PC-9 (cell line): ENCODE data around the gene CRACR2A. TPM values are rescaled to one million over a fixed set of nuclear protein-coding genes. Genes with fewer than 3 reads are reported as not detected.

Experiments used
- BruUV-seq: library from RNA; stranded (reverse); fragments of 400-500 nt; replicated peaks from 2 replicates; lab custom pipeline; 2021; lab: Mats Ljungman, UMichigan
- CTCF ChIA-PET: fragments of 300-600 bp; sonication (Branson Sonifier 250); formaldehyde crosslinking; loops from one replicate; lab custom pipeline; 2022; ENCODE audit warnings: antibody characterized with exemption; lab: Charles Lee
- POLR2A ChIA-PET: fragments of 300-600 bp; sonication (Branson Sonifier 250); formaldehyde crosslinking; loops from one replicate; lab custom pipeline; 2022; ENCODE audit warnings: antibody characterized with exemption; ENCODE audit not compliant: unreplicated experiment; lab: Charles Lee
- DNase-seq, 2 experiments: peaks; one replicate each; pipeline versions ENCODE4 v3.0.0 to v3.0.0-alpha.2; 2015 to 2022; ENCODE audit warnings: mixed read lengths in 1 of 2
- H2AFZ ChIP-seq: fragments of 200-600 bp; sonication (generic); 2 replicates; pipeline ENCODE4 v1.8.1; 2017; ENCODE audit warnings: antibody characterized with exemption
- H3F3A ChIP-seq: fragments of 200-600 bp; sonication (generic); 2 replicates; pipeline ENCODE4 v1.8.1; 2017; ENCODE audit warnings: antibody characterized with exemption, mild to moderate bottlenecking, low read depth; ENCODE audit not compliant: insufficient read depth
- H3K27ac ChIP-seq: fragments of 200-600 bp; sonication (generic); 2 replicates; pipeline ENCODE4 v1.6.1; 2016; ENCODE audit warnings: mixed run types
- H3K27me3 ChIP-seq: fragments of 200-600 bp; sonication (generic); 2 replicates; pipeline ENCODE4 v1.6.1; 2016; ENCODE audit warnings: low read depth, mixed run types; ENCODE audit not compliant: insufficient read depth
- H3K36me3 ChIP-seq: fragments of 200-600 bp; sonication (generic); 2 replicates; pipeline ENCODE4 v1.6.1; 2016; ENCODE audit warnings: low read depth, mixed run types
- H3K4me1 ChIP-seq: fragments of 200-600 bp; sonication (generic); replicated peaks from 2 replicates; pipeline ENCODE4 v1.6.1; 2016; ENCODE audit warnings: mixed run types; ENCODE audit not compliant: insufficient read depth
- H3K4me2 ChIP-seq: fragments of 200-600 bp; sonication (generic); 2 replicates; pipeline ENCODE4 v1.6.1; 2017; ENCODE audit warnings: mixed run types
- H3K4me3 ChIP-seq: fragments of 200-600 bp; sonication (generic); 2 replicates; pipeline ENCODE4 v1.6.1; 2016; ENCODE audit warnings: mixed run types
- H3K79me2 ChIP-seq: fragments of 200-600 bp; sonication (generic); 2 replicates; pipeline ENCODE4 v1.6.1; 2017; ENCODE audit warnings: low read depth, mixed run types
- H3K9me2 ChIP-seq: fragments of 200-600 bp; sonication (generic); 2 replicates; pipeline ENCODE4 v1.8.1; 2017; ENCODE audit warnings: mild to moderate bottlenecking; ENCODE audit not compliant: insufficient read depth
- H3K9me3 ChIP-seq: fragments of 200-600 bp; sonication (generic); 2 replicates; pipeline ENCODE4 v1.8.1; 2016; ENCODE audit warnings: low read depth; ENCODE audit not compliant: insufficient read depth
- H4K20me1 ChIP-seq: fragments of 200-600 bp; sonication (generic); 2 replicates; pipeline ENCODE4 v1.8.1; 2017; ENCODE audit not compliant: insufficient read depth
- CTCF ChIP-seq: fragments of 200-600 bp; sonication (generic); conservative IDR thresholded peaks from 2 replicates; pipeline ENCODE4 v1.6.1; 2017; ENCODE audit warnings: mixed run types, antibody characterized with exemption, mild to moderate bottlenecking, moderate library complexity
- EZH2 ChIP-seq: fragments of 200-600 bp; sonication (generic); IDR thresholded peaks from 2 replicates; pipeline ENCODE4 v1.8.0; 2017; ENCODE audit warnings: antibody characterized with exemption, low read depth
- intact Hi-C: fragments of 100-400 bp; cut with micrococcal nuclease; formaldehyde crosslinking; loops from one replicate; pipeline ENCODE4 v1.10.0; 2022; ENCODE audit not compliant: unreplicated experiment
- total RNA-seq: library from RNA; stranded (reverse); gene quantifications from 2 replicates; pipeline ENCODE4 v1.2.3, GENCODE V29; 2021

CRACR2A gene
- total RNA-seq, 1 experiment from 2014 or later, result not detected

GRCh38 chr12:3720772-3721171, 32.1 kb downstream of the CRACR2A start:
- no peak overlapping the region for H3K4me2 ChIP-seq
- H3K36me3 ChIP-seq, result no peaks in the 10 kb centered on the region
- H3K4me3 ChIP-seq, result no peak overlapping the region
- H3K79me2 ChIP-seq, result no peaks in the 10 kb centered on the region
- H3K27me3 ChIP-seq, result peaks cover 60% of the 10 kb centered on the region
- TF ChIP-seq EZH2 (no peak), CTCF (no peak)
- DNase-seq, result no peak
- no TSS peak for BruUV-seq
- no peaks in the 10 kb centered on the region for H3F3A ChIP-seq
- H4K20me1 ChIP-seq, result no peaks in the 10 kb centered on the region
- ChIA-PET POLR2A (no interaction called here), CTCF (no interaction called here)
- no peaks in the 10 kb centered on the region for H3K9me2 ChIP-seq
- H2AFZ ChIP-seq, result no peak overlapping the region
- H3K9me3 ChIP-seq, result no peaks in the 10 kb centered on the region
- intact Hi-C loops, result no loop called here
- no peaks in the 10 kb centered on the region for H3K4me1 ChIP-seq
- H3K27ac ChIP-seq, result no peak overlapping the region

GRCh38 chr12:3718100-3718499, 34.8 kb downstream of the CRACR2A start:
- TF ChIP-seq CTCF (no peak), EZH2 (no peak)
- Histone ChIP-seq H3K9me3 (no peaks in the 10 kb centered on the region), H3K4me3 (no peak overlapping the region), H3K27me3 (peaks cover 49% of the 10 kb centered on the region), H3K4me1 (no peaks in the 10 kb centered on the region), H3K4me2 (no peak overlapping the region), H3F3A (no peaks in the 10 kb centered on the region), H2AFZ (no peak overlapping the region), H3K79me2 (no peaks in the 10 kb centered on the region), H3K36me3 (no peaks in the 10 kb centered on the region), H3K27ac (no peak overlapping the region), H4K20me1 (no peaks in the 10 kb centered on the region), H3K9me2 (no peaks in the 10 kb centered on the region)
- intact Hi-C loops, result no loop called here
- DNase-seq, result no peak
- POLR2A ChIA-PET, result no interaction called here
- CTCF ChIA-PET, result no interaction called here
- BruUV-seq, result no TSS peak

- POLR2A ChIA-PET, result no interaction called here
These were observed 35.5 kb downstream of the CRACR2A start for GRCh38 chr12:3717283-3717898.

More at GRCh38 chr12:3717283-3717898, 35.5 kb downstream of the CRACR2A start:
- Histone ChIP-seq H3K36me3 (no peaks in the 10 kb centered on the region), H3K27me3 (peaks cover 44% of the 10 kb centered on the region), H3K4me3 (no peak overlapping the region), H3K4me2 (no peak overlapping the region), H3K9me3 (no peaks in the 10 kb centered on the region), H4K20me1 (no peaks in the 10 kb centered on the region), H3K9me2 (no peaks in the 10 kb centered on the region), H3K79me2 (no peaks in the 10 kb centered on the region), H3K4me1 (no peaks in the 10 kb centered on the region), H3K27ac (no peak overlapping the region), H3F3A (no peaks in the 10 kb centered on the region), H2AFZ (no peak overlapping the region)
- intact Hi-C loops, result no loop called here
- CTCF ChIA-PET, result no interaction called here
- DNase-seq, result no peak
- BruUV-seq, result no TSS peak
- no peak for TF ChIP-seq EZH2
- TF ChIP-seq CTCF, result no peak
